CD4-positive, alpha-beta T cell treated with Interleukin-15 for 4 hours (primary cell): ENCODE results near the gene LRRC26.

ENCODE experiments used
- DNase-seq: peaks from one replicate; pipeline ENCODE4 v3.0.0-alpha.2; 2020; ENCODE audit warnings: low spot score

Gene LRRC26

DNA sequence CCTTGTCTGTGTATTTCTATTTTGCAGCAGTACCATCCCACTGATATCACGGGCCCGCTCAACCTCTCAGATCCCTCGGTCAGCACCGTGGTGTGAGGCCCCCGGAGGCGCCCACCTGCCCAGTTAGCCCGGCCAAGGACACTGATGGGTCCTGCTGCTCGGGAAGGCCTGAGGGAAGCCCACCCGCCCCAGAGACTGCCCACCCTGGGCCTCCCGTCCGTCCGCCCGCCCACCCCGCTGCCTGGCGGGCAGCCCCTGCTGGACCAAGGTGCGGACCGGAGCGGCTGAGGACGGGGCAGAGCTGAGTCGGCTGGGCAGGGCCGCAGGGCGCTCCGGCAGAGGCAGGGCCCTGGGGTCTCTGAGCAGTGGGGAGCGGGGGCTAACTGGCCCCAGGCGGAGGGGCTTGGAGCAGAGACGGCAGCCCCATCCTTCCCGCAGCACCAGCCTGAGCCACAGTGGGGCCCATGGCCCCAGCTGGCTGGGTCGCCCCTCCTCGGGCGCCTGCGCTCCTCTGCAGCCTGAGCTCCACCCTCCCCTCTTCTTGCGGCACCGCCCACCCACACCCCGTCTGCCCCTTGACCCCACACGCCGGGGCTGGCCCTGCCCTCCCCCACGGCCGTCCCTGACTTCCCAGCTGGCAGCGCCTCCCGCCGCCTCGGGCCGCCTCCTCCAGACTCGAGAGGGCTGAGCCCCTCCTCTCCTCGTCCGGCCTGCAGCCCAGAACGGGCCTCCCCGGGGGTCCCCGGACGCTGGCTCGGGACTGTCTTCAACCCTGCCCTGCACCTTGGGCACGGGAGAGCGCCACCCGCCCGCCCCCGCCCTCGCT lies 1.9 kb downstream of the LRRC26 start:
- DNase-seq: no peak

DNA sequence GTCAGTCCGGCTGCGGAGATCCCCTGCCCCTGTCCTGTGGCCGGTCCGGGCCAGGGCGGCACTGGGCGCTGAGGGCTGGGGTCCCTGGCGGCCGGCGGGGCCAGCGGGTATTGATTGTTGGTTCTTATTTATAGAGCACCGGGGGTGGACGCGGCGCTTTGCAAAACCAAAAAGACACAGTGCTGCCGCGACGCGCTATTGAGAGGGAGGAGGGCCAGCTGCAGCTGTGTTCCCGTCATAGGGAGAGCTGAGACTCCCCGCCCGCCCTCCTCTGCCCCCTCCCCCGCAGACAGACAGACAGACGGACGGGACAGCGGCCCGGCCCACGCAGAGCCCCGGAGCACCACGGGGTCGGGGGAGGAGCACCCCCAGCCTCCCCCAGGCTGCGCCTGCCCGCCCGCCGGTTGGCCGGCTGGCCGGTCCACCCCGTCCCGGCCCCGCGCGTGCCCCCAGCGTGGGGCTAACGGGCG lies 2.5 kb downstream of the LRRC26 start:
- DNase-seq: no peak

- no peak for DNase-seq
Observed at GRCh38 chr9:137166380-137167229, 3.2 kb downstream of the LRRC26 start.

DNA sequence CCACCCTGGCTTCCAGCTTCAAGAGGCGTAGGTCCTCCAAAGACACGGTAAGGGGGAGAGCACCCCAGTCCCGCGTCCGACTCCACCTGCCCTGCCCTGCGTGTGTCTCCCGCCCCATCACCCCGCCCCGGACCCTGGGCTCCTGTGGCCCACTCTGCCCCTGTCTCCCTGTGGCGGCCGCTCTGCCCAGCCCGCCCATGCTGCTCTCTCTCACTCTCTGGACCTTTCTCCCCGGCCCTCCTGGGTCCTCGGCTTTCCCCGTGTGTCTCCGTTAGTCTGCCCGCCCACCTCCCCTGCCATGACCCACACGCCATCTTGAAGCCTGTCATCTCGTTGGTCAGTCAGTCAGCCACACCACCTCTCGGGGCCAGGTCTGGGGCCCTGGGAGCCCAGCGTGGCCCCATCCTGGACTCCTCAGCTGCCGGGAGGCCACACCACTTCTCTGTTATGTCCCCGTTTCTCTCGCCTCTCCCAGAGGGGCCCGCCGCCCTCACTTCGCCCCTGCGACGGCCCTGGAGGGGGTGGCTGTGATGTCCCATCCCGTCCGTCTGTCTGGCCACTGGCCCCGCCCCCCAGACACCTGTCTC lies 4.5 kb downstream of the LRRC26 start:
- DNase-seq: no peak

DNA sequence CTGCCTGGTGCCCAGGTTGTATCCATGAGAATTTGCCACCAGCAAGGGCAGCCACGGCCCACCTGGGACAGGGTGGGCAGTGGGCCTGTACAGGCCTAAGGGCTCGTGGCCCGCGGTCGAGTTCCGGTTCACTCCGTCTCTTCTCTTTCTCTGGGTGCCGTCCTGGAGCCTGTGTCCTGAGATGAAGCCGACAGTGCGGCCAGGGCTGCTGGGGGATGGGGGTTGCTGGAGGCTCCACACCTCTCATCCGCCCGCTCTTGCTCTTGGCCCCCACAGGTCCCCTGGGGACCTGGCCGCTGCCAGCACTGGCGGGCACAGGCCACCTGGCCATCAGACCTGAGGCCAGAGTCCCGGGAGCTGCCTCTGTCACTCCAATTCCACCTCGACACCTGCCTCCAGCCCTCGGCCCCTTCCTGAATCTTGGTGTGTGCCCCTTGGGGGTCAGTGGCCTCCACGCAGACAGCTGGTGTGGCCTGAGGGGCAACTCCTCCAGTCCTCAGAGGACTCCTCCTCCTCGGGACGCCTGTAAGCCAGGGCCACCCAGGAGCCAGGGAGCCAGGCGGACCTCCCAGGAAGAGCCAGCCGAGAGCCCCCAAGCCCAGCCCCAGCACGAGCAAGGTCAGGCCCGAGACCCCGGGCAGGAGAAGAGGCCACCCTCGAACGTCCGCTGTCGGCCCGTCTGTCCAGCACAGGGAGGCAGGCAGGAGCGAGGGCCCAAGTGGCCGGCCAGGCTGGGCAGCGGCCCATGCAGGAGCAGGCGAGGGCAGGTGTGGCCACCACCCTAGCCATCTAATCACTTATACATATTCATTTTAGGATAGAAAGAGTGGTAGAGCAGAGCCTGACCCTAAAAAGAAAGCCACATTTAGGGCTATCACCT lies 5.2 kb downstream of the LRRC26 start:
- no peak for DNase-seq

DNA sequence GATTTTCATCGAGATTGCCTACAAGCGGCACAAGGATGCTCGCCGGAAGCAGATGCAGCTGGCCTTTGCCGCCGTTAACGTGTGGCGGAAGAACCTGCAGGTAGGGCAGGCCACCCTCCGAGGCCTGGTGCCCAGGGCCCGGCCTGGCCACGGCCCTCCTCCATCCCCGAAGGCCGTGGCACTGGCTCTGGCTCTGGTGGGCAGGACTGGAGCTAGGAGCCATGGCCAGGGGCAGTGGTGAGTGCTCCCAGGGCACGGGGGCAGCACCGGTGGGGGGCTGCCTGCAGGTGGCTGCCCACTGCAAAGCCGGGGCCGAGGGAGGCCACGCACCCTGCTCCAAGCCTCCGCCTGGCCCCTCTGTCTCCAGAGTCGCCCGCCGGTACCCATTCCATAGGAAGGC lies 6.0 kb downstream of the LRRC26 start:
- no peak for DNase-seq

- DNase-seq: no peak
Observed at GRCh38 chr9:137163365-137163715, 6.5 kb downstream of the LRRC26 start.

DNA sequence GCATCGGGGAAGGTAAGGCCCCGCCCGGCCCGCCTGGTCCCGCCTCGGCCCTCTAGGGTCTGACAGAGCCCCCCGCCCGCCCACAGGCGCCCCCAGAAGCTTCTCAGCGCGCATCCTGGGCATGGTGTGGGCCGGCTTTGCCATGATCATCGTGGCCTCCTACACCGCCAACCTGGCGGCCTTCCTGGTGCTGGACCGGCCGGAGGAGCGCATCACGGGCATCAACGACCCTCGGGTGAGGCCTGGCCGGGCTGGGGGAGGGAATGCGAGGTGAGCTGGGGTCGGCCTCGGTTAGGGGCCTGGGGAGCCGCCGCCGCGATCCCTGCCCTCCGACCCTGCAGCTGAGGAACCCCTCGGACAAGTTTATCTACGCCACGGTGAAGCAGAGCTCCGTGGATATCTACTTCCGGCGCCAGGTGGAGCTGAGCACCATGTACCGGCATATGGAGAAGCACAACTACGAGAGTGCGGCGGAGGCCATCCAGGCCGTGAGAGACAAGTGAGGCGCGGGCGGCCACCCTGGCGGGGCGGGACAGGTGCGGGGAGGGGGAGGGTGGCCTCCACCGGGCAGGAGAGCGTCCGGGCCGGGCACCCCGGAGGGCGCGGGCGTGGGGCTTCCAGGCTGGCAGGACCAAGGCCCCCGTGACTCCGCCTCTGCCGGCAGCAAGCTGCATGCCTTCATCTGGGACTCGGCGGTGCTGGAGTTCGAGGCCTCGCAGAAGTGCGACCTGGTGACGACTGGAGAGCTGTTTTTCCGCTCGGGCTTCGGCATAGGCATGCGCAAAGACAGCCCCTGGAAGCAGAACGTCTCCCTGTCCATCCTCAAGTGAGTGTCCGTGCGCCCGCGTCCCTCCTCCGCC lies 7.1 kb downstream of the LRRC26 start:
- DNase-seq: no peak

GRCh38 chr9:137161558-137162486 lies 8.0 kb downstream of the LRRC26 start:
- no peak for DNase-seq

DNA sequence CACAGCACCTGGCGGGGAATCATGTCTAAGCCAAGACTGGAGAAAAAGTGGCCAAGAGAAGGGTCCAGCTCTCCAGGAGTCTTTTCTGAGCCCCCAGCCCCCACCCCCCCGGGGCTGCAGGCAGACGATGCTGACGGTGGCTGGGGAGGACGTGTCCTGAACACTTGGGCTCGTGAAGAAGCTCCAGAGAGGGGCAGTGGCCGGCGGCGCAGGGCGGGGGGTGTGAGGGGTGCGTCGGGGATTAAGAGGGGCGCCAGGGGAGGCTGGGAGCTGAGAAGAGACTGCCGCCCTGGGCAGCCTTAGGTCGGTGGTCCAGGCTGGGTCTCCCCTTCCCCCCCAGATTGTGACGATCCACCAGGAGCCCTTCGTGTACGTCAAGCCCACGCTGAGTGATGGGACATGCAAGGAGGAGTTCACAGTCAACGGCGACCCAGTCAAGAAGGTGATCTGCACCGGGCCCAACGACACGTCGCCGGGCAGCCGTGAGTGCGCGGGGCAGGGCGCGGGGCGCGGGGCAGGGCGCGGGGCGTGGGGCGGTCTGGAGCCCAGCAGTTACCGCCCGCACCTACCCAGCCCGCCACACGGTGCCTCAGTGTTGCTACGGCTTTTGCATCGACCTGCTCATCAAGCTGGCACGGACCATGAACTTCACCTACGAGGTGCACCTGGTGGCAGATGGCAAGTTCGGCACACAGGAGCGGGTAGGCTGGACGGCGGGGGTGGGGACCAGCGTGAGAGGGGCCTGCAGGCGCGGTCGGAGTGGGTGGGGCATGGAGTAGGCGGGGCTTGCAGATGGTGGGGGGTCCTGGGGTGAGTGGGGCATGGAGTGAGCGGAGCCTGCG lies 8.9 kb downstream of the LRRC26 start:
- DNase-seq: no peak

DNA sequence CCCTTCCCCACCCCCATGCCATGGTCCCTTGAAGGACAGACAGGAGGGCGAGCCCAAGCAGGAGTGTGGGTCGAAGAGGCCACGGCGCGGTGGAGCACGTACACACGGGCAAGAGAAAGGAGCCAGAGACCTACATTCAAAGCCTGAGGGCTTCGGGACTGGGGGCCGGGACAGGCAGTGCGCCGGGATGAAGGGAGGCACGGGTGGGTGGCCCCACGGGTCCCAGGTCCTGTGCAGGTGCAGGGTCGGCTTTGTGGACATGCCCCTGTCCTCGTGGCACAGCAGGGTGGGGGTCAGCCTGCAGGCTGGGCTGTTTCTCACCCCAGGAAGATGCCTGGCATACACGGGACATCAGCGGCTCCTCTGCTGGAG lies 9.8 kb downstream of the LRRC26 start:
- no peak for DNase-seq

GRCh38 chr9:137159105-137160053 lies 10.5 kb downstream of the LRRC26 start:
- DNase-seq: no peak

- DNase-seq: no peak
Observed at GRCh38 chr9:137158625-137159024, 11.2 kb downstream of the LRRC26 start.

GRCh38 chr9:137157618-137158415 lies 12.0 kb downstream of the LRRC26 start:
- no peak for DNase-seq

- peak; percentile 30 for DNase-seq
Observed at GRCh38 chr9:137156567-137157375, 13.1 kb downstream of the LRRC26 start.

- DNase-seq: no peak
Observed at GRCh38 chr9:137152844-137153405, 16.9 kb downstream of the LRRC26 start.
